GM12892 (cell line): ENCODE data around the gene TUBA8.

ENCODE experiments used
- POLR2A ChIP-seq: IDR thresholded peaks from 2 replicates; pipeline ENCODE4 v1.6.1; 2011; ENCODE audit warnings: low read depth, low read length, control low read depth
- POLR2AphosphoS5 ChIP-seq: IDR thresholded peaks from 2 replicates; pipeline ENCODE4 v1.6.1; 2011; ENCODE audit warnings: low read depth, low read length, control low read depth
- TAF1 ChIP-seq: IDR thresholded peaks from 2 replicates; pipeline ENCODE4 v1.6.1; 2011; ENCODE audit warnings: low read depth, mild to moderate bottlenecking, control low read depth, low read length, borderline replicate concordance

DNA sequence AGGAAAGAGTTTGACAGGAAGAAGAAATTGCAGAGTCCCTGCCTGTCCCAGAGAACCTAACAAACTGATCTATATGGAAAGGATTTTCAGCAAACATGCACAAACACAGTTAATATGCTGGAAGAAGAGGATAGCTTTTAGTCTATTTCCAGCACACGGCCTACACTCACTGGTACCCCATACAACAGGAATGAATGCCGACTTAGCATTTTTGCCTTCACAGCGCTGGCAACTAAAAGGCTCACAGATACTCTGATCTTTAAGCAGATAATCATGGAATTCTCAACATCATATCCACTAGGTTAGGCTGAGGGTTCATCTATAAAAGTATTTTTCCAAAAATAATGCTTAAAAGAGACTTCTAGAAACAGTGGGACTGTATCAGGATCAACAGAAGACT lies 9.8 kb upstream of the TUBA8 start:
- TF ChIP-seq POLR2AphosphoS5 (no peak), POLR2A (no peak), TAF1 (no peak)
